Thyroid gland (tissue), 4 donors: ENCODE data around the gene TPD52L1.

Experiments
- CTCF ChIP-seq, 6 experiments: fragments of 200-600 bp in 3 of 6; fragments of 450-650 bp in 3 of 6; sonication (generic) in 3 of 6; IDR thresholded peaks; one replicate each; pipeline ENCODE4 v1.5.1; 2016 to 2019; ENCODE audit warnings: antibody characterized with exemption in 6 of 6, mild to moderate bottlenecking in 2 of 6, inconsistent platforms in 1 of 6, moderate library complexity in 1 of 6
- POLR2A ChIP-seq, 2 donors: fragments of 450-650 bp; IDR thresholded peaks; one replicate each; pipeline ENCODE4 v1.6.1; 2017; ENCODE audit warnings: antibody characterized with exemption in 2 of 2, mild to moderate bottlenecking in 2 of 2, moderate library complexity in 1 of 2

GRCh38 chr6:125149256-125150144 is 4.1 kb upstream of the TPD52L1 start:
- TF ChIP-seq CTCF (IDR thresholded peaks at IDR 0.05) (no peak), POLR2A (IDR thresholded peaks at IDR 0.05) (no peak)
